Retinal pigment epithelial cell (primary cell): ENCODE results near the gene COL19A1.

ENCODE experiments used
- DNase-seq: peaks from one replicate; pipeline ENCODE4 v3.0.0-alpha.2; 2010; ENCODE audit warnings: low read depth
- H3K4me3 ChIP-seq: 2 replicates; pipeline ENCODE4 v1.5.1; 2011; ENCODE audit warnings: mild to moderate bottlenecking, low read length, control low read depth, moderate library complexity
- CTCF ChIP-seq: conservative IDR thresholded peaks from 2 replicates; pipeline ENCODE4 v1.5.1; 2011; ENCODE audit warnings: low read depth, low read length, control low read depth, inconsistent platforms

COL19A1 gene

GRCh38 chr6:70152786-70153185 is 286.4 kb downstream of the COL19A1 start:
- no peak for TF ChIP-seq CTCF
- DNase-seq: no peak
- no peak overlapping the region for H3K4me3 ChIP-seq

- no peak for TF ChIP-seq CTCF
- DNase-seq: no peak
- H3K4me3 ChIP-seq: no peak overlapping the region
Measured at GRCh38 chr6:70157086-70157485, 290.7 kb downstream of the COL19A1 start.

- DNase-seq: no peak
- no peak for TF ChIP-seq CTCF
- H3K4me3 ChIP-seq: no peak overlapping the region
Measured at GRCh38 chr6:70160276-70160675, 293.9 kb downstream of the COL19A1 start.

GRCh38 chr6:70162972-70163371 is 296.6 kb downstream of the COL19A1 start:
- DNase-seq: no peak
- no peak overlapping the region for H3K4me3 ChIP-seq
- no peak for TF ChIP-seq CTCF

GRCh38 chr6:70163795-70164194 is 297.4 kb downstream of the COL19A1 start:
- H3K4me3 ChIP-seq: no peak overlapping the region
- TF ChIP-seq CTCF: no peak
- no peak for DNase-seq

GRCh38 chr6:70164556-70164955 is 298.2 kb downstream of the COL19A1 start:
- no peak for DNase-seq

More at GRCh38 chr6:70164556-70164955, 298.2 kb downstream of the COL19A1 start:
- no peak overlapping the region for H3K4me3 ChIP-seq
- no peak for TF ChIP-seq CTCF
